ENCODE data around the gene ABCD1. TPM values are rescaled to one million over a fixed set of nuclear protein-coding genes. Genes with fewer than 3 reads are reported as not detected.
"Not testable (repeated sequence)": the region's sequence is repeated elsewhere in the genome, so short reads cannot be mapped to it uniquely, and the experiment has no call there.

ABCD1 gene
- total RNA-seq, 5 donors from 2014 or later (not counting 1 experiment from before 2014, with no cell fraction given) = 6.9 to 10.7 (median 7.9) TPM

DNA sequence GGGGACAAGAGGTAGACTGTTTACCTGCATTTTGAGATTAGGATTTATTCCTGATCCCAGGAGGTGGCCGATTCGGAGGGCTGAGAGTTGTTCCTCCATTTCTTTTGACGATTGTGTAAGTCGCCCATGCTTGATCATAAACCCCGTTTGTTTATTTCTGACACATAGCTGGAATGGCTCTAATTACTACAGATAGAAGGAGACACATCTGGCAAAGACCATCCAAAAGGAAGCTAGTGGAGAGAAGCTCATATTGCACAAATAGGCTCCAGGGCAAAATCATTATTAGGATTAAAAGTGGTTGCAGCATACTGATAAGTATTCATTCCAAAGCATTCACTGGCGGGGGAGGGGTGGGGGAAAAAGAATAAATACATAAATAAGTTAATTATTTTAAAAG is 22.3 kb downstream of the ABCD1 start:
- H3K36me3 ChIP-seq (ENCODE audit: control insufficient read depth in 2 of 2, extremely low read depth in 1 of 2, insufficient read depth in 1 of 2, low read length in 1 of 2); CTCF ChIA-PET; H3K4me3 ChIP-seq (ENCODE audit: control insufficient read depth in 1 of 2, extremely low read depth in 1 of 2, low read length in 1 of 2); H3K4me1 Mint-ChIP-seq; H3K36me3 Mint-ChIP-seq; H3K4me1 ChIP-seq (ENCODE audit: control insufficient read depth in 1 of 2, extremely low read depth in 1 of 2, insufficient read depth in 2 of 2, low read length in 2 of 2); H3K27ac Mint-ChIP-seq; H3K9me3 Mint-ChIP-seq; DNase-seq; H3K27me3 ChIP-seq (replicated peaks in 1 of 2; ENCODE audit: control insufficient read depth in 2 of 2, extremely low read depth in 1 of 2, insufficient read depth in 2 of 2, low read length in 1 of 2); H3K4me3 Mint-ChIP-seq; ATAC-seq (replicated peaks in 1 of 4); H3K9me3 ChIP-seq; H3K27ac ChIP-seq (ENCODE audit: low read length); POLR2A ChIA-PET: not testable (repeated sequence)
- no CpG with 5 or more reads among the region's 6 CpGs for WGBS (ENCODE audit: insufficient coverage)
- H3K27me3 Mint-ChIP-seq = peaks cover 4 to 19% of the 10 kb centered on the region in 2 donors

DNA sequence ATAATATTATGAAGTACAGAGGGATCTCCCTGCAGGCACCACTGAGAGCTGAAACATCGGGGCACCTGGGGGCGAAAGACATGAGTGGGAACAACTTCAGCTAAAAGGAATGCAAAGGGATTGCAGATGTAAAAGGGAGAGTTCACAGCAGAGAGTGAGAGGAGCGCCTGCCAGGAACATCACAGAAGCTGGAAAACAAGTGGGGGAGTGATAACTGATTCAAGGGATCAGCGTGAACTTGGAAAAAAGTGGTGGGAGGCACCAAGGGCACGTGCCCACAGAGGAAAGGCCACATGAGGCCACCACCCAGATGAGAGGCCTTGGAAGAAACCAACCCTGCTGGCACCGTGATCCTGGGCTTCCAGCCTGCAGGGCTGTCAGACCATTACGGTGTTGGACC is 24.4 kb downstream of the ABCD1 start:
- H3K4me3 ChIP-seq (ENCODE audit: control insufficient read depth in 1 of 2, extremely low read depth in 1 of 2, low read length in 1 of 2); H3K9me3 Mint-ChIP-seq; H3K27me3 ChIP-seq (replicated peaks in 1 of 2; ENCODE audit: control insufficient read depth in 2 of 2, extremely low read depth in 1 of 2, insufficient read depth in 2 of 2, low read length in 1 of 2); H3K36me3 ChIP-seq (ENCODE audit: control insufficient read depth in 2 of 2, extremely low read depth in 1 of 2, insufficient read depth in 1 of 2, low read length in 1 of 2); H3K27ac ChIP-seq (ENCODE audit: low read length); CTCF ChIA-PET; H3K36me3 Mint-ChIP-seq; H3K4me1 Mint-ChIP-seq; H3K4me3 Mint-ChIP-seq; DNase-seq; ATAC-seq (replicated peaks in 1 of 4); H3K4me1 ChIP-seq (ENCODE audit: control insufficient read depth in 1 of 2, extremely low read depth in 1 of 2, insufficient read depth in 2 of 2, low read length in 2 of 2); H3K9me3 ChIP-seq; H3K27ac Mint-ChIP-seq; POLR2A ChIA-PET: not testable (repeated sequence)
- 78% methylated on average over 4 of the region's 7 CpGs for WGBS (ENCODE audit: insufficient coverage)
- peaks cover 4 to 23% of the 10 kb centered on the region in 2 donors for H3K27me3 Mint-ChIP-seq

DNA sequence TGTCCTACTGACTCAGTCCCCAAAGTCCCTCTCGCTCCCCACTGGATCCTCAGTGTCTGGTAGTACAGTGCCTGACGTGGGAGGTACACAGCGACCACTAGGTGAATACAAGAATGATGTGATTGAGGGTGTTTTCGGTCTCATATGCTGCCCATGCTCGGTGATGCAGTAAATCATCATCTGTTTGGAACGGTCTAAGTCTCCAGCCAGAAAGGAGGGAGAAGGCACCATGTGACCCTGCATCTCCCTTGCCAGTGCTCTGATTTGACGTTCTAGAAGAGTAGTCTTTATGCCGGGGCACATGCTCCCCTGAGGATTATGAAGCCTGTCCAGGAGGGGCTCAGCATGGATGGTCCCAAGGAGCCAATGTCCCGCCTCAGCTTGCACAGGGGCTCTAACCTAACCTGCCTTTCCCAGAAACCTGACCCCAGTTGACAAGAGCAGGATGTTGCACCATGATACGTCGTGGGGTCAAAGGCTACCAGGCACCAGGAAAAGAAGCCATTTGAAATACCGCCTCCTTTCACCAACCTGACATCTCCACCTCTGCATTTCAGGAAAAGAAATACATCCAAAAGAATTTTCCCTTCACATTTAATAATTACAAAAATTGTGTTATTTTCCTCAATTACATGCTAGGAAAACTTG is 25.6 kb downstream of the ABCD1 start:
- ATAC-seq (replicated peaks in 1 of 4) (no peak), DNase-seq (no peak)
- ChIA-PET CTCF (interaction anchor here in 1 of 2 donors (0.7 kb wide), 1 partner anchor 165 kb away, joined by 4 read pairs; no protein-coding TSS in a partner anchor), POLR2A (no interaction called here)
- no peaks in the 10 kb centered on the region for H3K4me1 ChIP-seq (ENCODE audit: control insufficient read depth in 1 of 2, extremely low read depth in 1 of 2, insufficient read depth in 2 of 2, low read length in 2 of 2)
- H3K36me3 Mint-ChIP-seq = no peaks in the 10 kb centered on the region
- no peaks in the 10 kb centered on the region for H3K9me3 Mint-ChIP-seq
- no peaks in the 10 kb centered on the region for H3K36me3 ChIP-seq (ENCODE audit: control insufficient read depth in 2 of 2, extremely low read depth in 1 of 2, insufficient read depth in 1 of 2, low read length in 1 of 2)
- H3K27me3 ChIP-seq (replicated peaks in 1 of 2; ENCODE audit: control insufficient read depth in 2 of 2, extremely low read depth in 1 of 2, insufficient read depth in 2 of 2, low read length in 1 of 2) = no peaks in the 10 kb centered on the region
- WGBS (ENCODE audit: insufficient coverage) = 88% methylated on average over 3 of the region's 12 CpGs
- no peak overlapping the region for H3K27ac ChIP-seq (ENCODE audit: low read length)
- H3K4me3 ChIP-seq (ENCODE audit: control insufficient read depth in 1 of 2, extremely low read depth in 1 of 2, low read length in 1 of 2) = no peak overlapping the region
- no peaks in the 10 kb centered on the region for H3K4me1 Mint-ChIP-seq
- no peak overlapping the region for H3K27ac Mint-ChIP-seq
- no peaks in the 10 kb centered on the region for H3K9me3 ChIP-seq
- H3K4me3 Mint-ChIP-seq = no peak overlapping the region
- H3K27me3 Mint-ChIP-seq = peaks cover 3 to 22% of the 10 kb centered on the region in 2 donors

GRCh38 chrX:153755136-153755535 is 30.5 kb downstream of the ABCD1 start:
- no CpG with 5 or more reads among the region's 1 CpG for WGBS (ENCODE audit: insufficient coverage)

DNA sequence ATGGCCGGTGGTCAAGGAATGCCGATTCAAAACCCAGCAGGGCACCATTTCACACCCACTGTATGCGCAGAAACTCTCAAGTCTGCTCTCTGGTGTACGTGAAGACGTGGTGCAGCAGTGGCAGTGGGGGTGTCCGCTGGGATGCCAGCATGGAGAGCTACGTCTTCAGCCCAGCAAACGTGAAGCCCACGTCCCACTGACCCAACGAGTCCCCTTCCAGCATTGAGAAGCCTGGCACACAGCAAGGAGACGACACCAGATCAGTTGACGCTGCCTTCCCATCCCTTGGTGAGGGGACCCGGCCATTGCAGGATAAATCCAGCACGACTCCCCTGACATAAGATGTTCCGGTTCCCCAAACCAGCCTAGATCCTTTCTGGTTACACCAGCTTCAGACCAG is 37.2 kb downstream of the ABCD1 start:
- H3K4me3 Mint-ChIP-seq = no peak overlapping the region
- no peaks in the 10 kb centered on the region for H3K36me3 Mint-ChIP-seq
- H3K4me3 ChIP-seq (ENCODE audit: control insufficient read depth in 1 of 2, extremely low read depth in 1 of 2, low read length in 1 of 2) = no peak overlapping the region
- no CpG with 5 or more reads among the region's 15 CpGs for WGBS (ENCODE audit: insufficient coverage)
- ChIA-PET CTCF (no interaction called here), POLR2A (no interaction called here)
- ATAC-seq (replicated peaks in 1 of 4) (no peak), DNase-seq (peak in 1 of 35 experiments; percentile 1)
- no peak overlapping the region for H3K27ac ChIP-seq (ENCODE audit: low read length)
- H3K27ac Mint-ChIP-seq = no peak overlapping the region
- peaks cover 0 to 8% of the 10 kb centered on the region in 2 donors for H3K27me3 Mint-ChIP-seq
- H3K9me3 Mint-ChIP-seq = no peaks in the 10 kb centered on the region
- H3K9me3 ChIP-seq = no peaks in the 10 kb centered on the region
- peaks cover 6 to 14% (median 12%) of the 10 kb centered on the region in 3 donors for H3K4me1 Mint-ChIP-seq
- no peaks in the 10 kb centered on the region for H3K36me3 ChIP-seq (ENCODE audit: control insufficient read depth in 2 of 2, extremely low read depth in 1 of 2, insufficient read depth in 1 of 2, low read length in 1 of 2)
- peaks cover 0 to 3% of the 10 kb centered on the region in 2 experiments for H3K27me3 ChIP-seq (replicated peaks in 1 of 2; ENCODE audit: control insufficient read depth in 2 of 2, extremely low read depth in 1 of 2, insufficient read depth in 2 of 2, low read length in 1 of 2)
- peaks cover 0 to 8% of the 10 kb centered on the region in 2 experiments for H3K4me1 ChIP-seq (ENCODE audit: control insufficient read depth in 1 of 2, extremely low read depth in 1 of 2, insufficient read depth in 2 of 2, low read length in 2 of 2)

More at GRCh38 chrX:153755136-153755535, 30.5 kb downstream of the ABCD1 start:
- ChIA-PET POLR2A (interaction anchor here (0.6 to 0.7 kb wide), 2 partner anchors 657 to 741 kb away, joined by 4 to 8 read pairs; no protein-coding TSS in a partner anchor), CTCF (interaction anchor here (0.6 to 0.7 kb wide), 2 partner anchors 92 to 140 kb away, joined by 6 to 10 read pairs; no protein-coding TSS in a partner anchor)
- H3K4me3 ChIP-seq (ENCODE audit: control insufficient read depth in 1 of 2, extremely low read depth in 1 of 2, low read length in 1 of 2) = no peak overlapping the region
- H3K4me1 ChIP-seq (ENCODE audit: control insufficient read depth in 1 of 2, extremely low read depth in 1 of 2, insufficient read depth in 2 of 2, low read length in 2 of 2) = no peaks in the 10 kb centered on the region
- no peaks in the 10 kb centered on the region for H3K36me3 ChIP-seq (ENCODE audit: control insufficient read depth in 2 of 2, extremely low read depth in 1 of 2, insufficient read depth in 1 of 2, low read length in 1 of 2)
- H3K9me3 Mint-ChIP-seq = no peaks in the 10 kb centered on the region
- H3K27me3 Mint-ChIP-seq = peaks cover 0 to 20% of the 10 kb centered on the region in 2 donors
- DNase-seq = no peak
- H3K27ac Mint-ChIP-seq = no peak overlapping the region
- H3K4me3 Mint-ChIP-seq = no peak overlapping the region
- no peaks in the 10 kb centered on the region for H3K27me3 ChIP-seq (replicated peaks in 1 of 2; ENCODE audit: control insufficient read depth in 2 of 2, extremely low read depth in 1 of 2, insufficient read depth in 2 of 2, low read length in 1 of 2)
- no peak overlapping the region for H3K27ac ChIP-seq (ENCODE audit: low read length)
- H3K36me3 Mint-ChIP-seq = no peaks in the 10 kb centered on the region
- peaks cover 0 to 5% (median 0%) of the 10 kb centered on the region in 3 donors for H3K4me1 Mint-ChIP-seq
- ATAC-seq (replicated peaks in 1 of 4) = no peak
- no peaks in the 10 kb centered on the region for H3K9me3 ChIP-seq

DNA sequence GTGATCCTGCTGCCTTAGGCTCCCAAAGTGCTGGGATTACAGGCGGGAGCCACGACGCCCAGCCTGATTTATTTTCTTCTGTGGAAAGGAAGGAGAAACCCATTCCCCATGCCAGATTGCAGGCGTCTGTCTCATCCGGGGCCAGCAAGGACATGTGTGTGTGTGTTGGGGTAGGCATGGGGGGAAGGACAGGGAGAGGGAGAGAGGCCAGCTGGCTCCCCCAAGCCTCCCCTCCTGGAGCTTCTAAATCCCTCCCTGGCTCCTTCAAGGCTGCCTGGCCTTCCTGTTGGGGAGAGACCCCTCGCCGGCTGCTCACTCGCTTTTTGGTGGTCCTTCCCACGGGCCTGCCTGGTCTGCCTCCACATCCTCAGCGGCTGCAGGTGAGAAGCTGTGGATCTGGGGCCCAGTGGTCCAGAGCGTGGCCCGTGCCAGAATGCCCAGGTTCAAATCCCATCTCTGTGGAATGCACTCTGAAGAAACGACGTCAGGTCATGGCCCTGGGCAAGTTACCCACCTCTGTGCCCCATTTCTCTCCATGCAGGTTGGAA is 38.0 kb downstream of the ABCD1 start:
- ChIA-PET POLR2A (no interaction called here), CTCF (interaction anchor here in 1 of 2 donors (0.6 to 1.9 kb wide), 4 partner anchors 10 to 189 kb away, joined by 3 to 6 read pairs (median 4); no protein-coding TSS in a partner anchor)
- Histone ChIP-seq H3K27me3 (replicated peaks in 1 of 2; ENCODE audit: control insufficient read depth in 2 of 2, extremely low read depth in 1 of 2, insufficient read depth in 2 of 2, low read length in 1 of 2) (peaks cover 0 to 3% of the 10 kb centered on the region in 2 experiments), H3K4me3 (ENCODE audit: control insufficient read depth in 1 of 2, extremely low read depth in 1 of 2, low read length in 1 of 2) (no peak overlapping the region), H3K36me3 (ENCODE audit: control insufficient read depth in 2 of 2, extremely low read depth in 1 of 2, insufficient read depth in 1 of 2, low read length in 1 of 2) (no peaks in the 10 kb centered on the region), H3K9me3 (no peaks in the 10 kb centered on the region), H3K27ac (ENCODE audit: low read length) (no peak overlapping the region), H3K4me1 (ENCODE audit: control insufficient read depth in 1 of 2, extremely low read depth in 1 of 2, insufficient read depth in 2 of 2, low read length in 2 of 2) (peaks cover 0 to 8% of the 10 kb centered on the region in 2 experiments)
- H3K9me3 Mint-ChIP-seq = no peaks in the 10 kb centered on the region
- no peaks in the 10 kb centered on the region for H3K36me3 Mint-ChIP-seq
- peaks cover 6 to 12% (median 12%) of the 10 kb centered on the region in 3 donors for H3K4me1 Mint-ChIP-seq
- peaks cover 0 to 5% of the 10 kb centered on the region in 2 donors for H3K27me3 Mint-ChIP-seq
- DNase-seq (no peak), ATAC-seq (replicated peaks in 1 of 4) (no peak)
- 95% methylated on average over 4 of the region's 14 CpGs for WGBS (ENCODE audit: insufficient coverage)
- H3K4me3 Mint-ChIP-seq = no peak overlapping the region
- no peak overlapping the region for H3K27ac Mint-ChIP-seq
